HEK293 (cell line): ENCODE results near the gene FAM151A.

Experiments used
- CTCF ChIA-PET: fragments of 350-600 bp; formaldehyde crosslinking; extraction: SDS; loops from one replicate; lab custom pipeline; 2021; ENCODE audit warnings: antibody characterized with exemption; lab: Yijun Ruan, JAX
- POLR2A ChIA-PET: fragments of 300-600 bp; formaldehyde crosslinking; extraction: SDS; loops from one replicate; lab custom pipeline; 2020; ENCODE audit warnings: antibody characterized with exemption, inconsistent platforms; lab: Yijun Ruan, JAX
- H3K27ac ChIP-seq: fragments of 200-500 bp; sonication (Bioruptor generic); 2 replicates; pipeline ENCODE4 v1.5.1; 2014; ENCODE audit warnings: low read depth, low read length, control low read depth, inconsistent platforms; ENCODE audit errors: extremely low read depth
- H3K36me3 ChIP-seq, 2 experiments: fragments of 200-500 bp in 1 of 2; sonication (Bioruptor generic) in 1 of 2; 1 replicate in 1 of 2; 2 replicates in 1 of 2; pipeline ENCODE4 v1.5.1; 2014 to 2017; ENCODE audit warnings: inconsistent platforms in 2 of 2, low read length in 2 of 2; ENCODE audit not compliant: control insufficient read depth in 2 of 2, insufficient read depth in 1 of 2
- H3K4me1 ChIP-seq: fragments of 200-500 bp; sonication (Bioruptor generic); 2 replicates; pipeline ENCODE4 v1.5.1; 2014; ENCODE audit warnings: mild to moderate bottlenecking, low read length, inconsistent platforms; ENCODE audit not compliant: control insufficient read depth, insufficient read depth
- H3K4me3 ChIP-seq: 2 replicates; pipeline ENCODE4 v1.5.1; 2011; ENCODE audit warnings: low read depth, mild to moderate bottlenecking, control low read depth, low read length, moderate library complexity
- H3K9me3 ChIP-seq: fragments of 200-500 bp; sonication (Bioruptor generic); 2 replicates; pipeline ENCODE4 v1.5.1; 2014; ENCODE audit warnings: low read depth, low read length, inconsistent platforms; ENCODE audit not compliant: control insufficient read depth, insufficient read depth
- BCL11B ChIP-seq: fragments of 450-650 bp; formaldehyde crosslinking; IDR thresholded peaks from 2 replicates; pipeline ENCODE4 v1.5.1; 2016; ENCODE audit warnings: low read depth, missing biosample characterization, missing genetic modification characterization
- FEZF1 ChIP-seq: fragments of 450-650 bp; formaldehyde crosslinking; IDR thresholded peaks from 2 replicates; pipeline ENCODE4 v1.5.1; 2016; ENCODE audit warnings: missing biosample characterization, missing genetic modification characterization
- GLI4 ChIP-seq: fragments of 450-650 bp; formaldehyde crosslinking; IDR thresholded peaks from 2 replicates; pipeline ENCODE4 v1.5.1; 2016; ENCODE audit warnings: missing biosample characterization, missing genetic modification characterization
- HOXA7 ChIP-seq: sonication (generic); formaldehyde crosslinking; IDR thresholded peaks from 2 replicates; pipeline ENCODE4 v1.8.1; 2022; ENCODE audit warnings: missing genetic modification reagents, borderline replicate concordance
- OSR2 ChIP-seq: fragments of 450-650 bp; formaldehyde crosslinking; IDR thresholded peaks from 2 replicates; pipeline ENCODE4 v1.5.1; 2016; ENCODE audit warnings: missing biosample characterization, missing genetic modification characterization
- REST ChIP-seq: fragments of 450-650 bp; formaldehyde crosslinking; IDR thresholded peaks from 2 replicates; pipeline ENCODE4 v1.5.1; 2016; ENCODE audit warnings: missing biosample characterization, missing genetic modification characterization
- SP3 ChIP-seq: fragments of 450-650 bp; formaldehyde crosslinking; IDR thresholded peaks from 2 replicates; pipeline ENCODE4 v1.5.1; 2016; ENCODE audit warnings: missing biosample characterization, missing genetic modification characterization
- TSHZ1 ChIP-seq: fragments of 450-650 bp; formaldehyde crosslinking; IDR thresholded peaks from 2 replicates; pipeline ENCODE4 v1.5.1; 2016; ENCODE audit warnings: missing biosample characterization, missing genetic modification characterization, borderline replicate concordance
- WT1 ChIP-seq: fragments of 450-650 bp; formaldehyde crosslinking; IDR thresholded peaks from 2 replicates; pipeline ENCODE4 v1.5.1; 2016; ENCODE audit warnings: missing biosample characterization, missing genetic modification characterization
- YY1 ChIP-seq: fragments of 450-650 bp; formaldehyde crosslinking; IDR thresholded peaks from 2 replicates; pipeline ENCODE4 v1.5.1; 2018; ENCODE audit warnings: missing biosample characterization, missing genetic modification characterization
- ZIC2 ChIP-seq: fragments of 450-650 bp; formaldehyde crosslinking; IDR thresholded peaks from 2 replicates; pipeline ENCODE4 v1.5.1; 2016; ENCODE audit warnings: missing biosample characterization, missing genetic modification characterization
- ZNF112 ChIP-seq: fragments of 450-650 bp; formaldehyde crosslinking; IDR thresholded peaks from 2 replicates; pipeline ENCODE4 v1.5.0; 2017; ENCODE audit warnings: missing biosample characterization, missing genetic modification characterization
- ZNF175 ChIP-seq: fragments of 450-650 bp; formaldehyde crosslinking; IDR thresholded peaks from 2 replicates; pipeline ENCODE4 v1.5.1; 2016; ENCODE audit warnings: missing biosample characterization, missing genetic modification characterization
- ZNF184 ChIP-seq: fragments of 450-650 bp; IDR thresholded peaks from 2 replicates; pipeline ENCODE4 v1.5.1; 2018; ENCODE audit warnings: missing biosample characterization, mild to moderate bottlenecking, missing genetic modification characterization
- ZNF19 ChIP-seq: fragments of 450-650 bp; formaldehyde crosslinking; IDR thresholded peaks from 2 replicates; pipeline ENCODE4; 2016; ENCODE audit warnings: missing biosample characterization, missing genetic modification characterization, low read depth
- ZNF391 ChIP-seq: fragments of 450-650 bp; formaldehyde crosslinking; IDR thresholded peaks from 2 replicates; pipeline ENCODE4 v1.5.1; 2016; ENCODE audit warnings: low read depth, missing biosample characterization, missing genetic modification characterization, borderline replicate concordance
- ZNF48 ChIP-seq: fragments of 450-650 bp; formaldehyde crosslinking; IDR thresholded peaks from 2 replicates; pipeline ENCODE4 v1.5.1; 2016; ENCODE audit warnings: missing biosample characterization, missing genetic modification characterization
- ZNF521 ChIP-seq: fragments of 450-650 bp; formaldehyde crosslinking; IDR thresholded peaks from 2 replicates; pipeline ENCODE4 v1.5.1; 2017; ENCODE audit warnings: missing biosample characterization, mild to moderate bottlenecking, missing genetic modification characterization
- ZNF571 ChIP-seq: fragments of 450-650 bp; formaldehyde crosslinking; IDR thresholded peaks from 2 replicates; pipeline ENCODE4 v1.5.0; 2017; ENCODE audit warnings: missing biosample characterization, missing genetic modification characterization
- ZNF626 ChIP-seq: fragments of 450-650 bp; sonication (Bioruptor Pico); formaldehyde crosslinking; IDR thresholded peaks from 2 replicates; pipeline ENCODE4 v1.5.1; 2018; ENCODE audit warnings: missing biosample characterization, missing genetic modification characterization, inconsistent platforms
- ZNF747 ChIP-seq: fragments of 450-650 bp; formaldehyde crosslinking; IDR thresholded peaks from 2 replicates; pipeline ENCODE4 v1.5.1; 2016; ENCODE audit warnings: missing biosample characterization, missing genetic modification characterization
- ZNF843 ChIP-seq: fragments of 450-650 bp; formaldehyde crosslinking; IDR thresholded peaks from 2 replicates; pipeline ENCODE4 v1.5.1; 2016; ENCODE audit warnings: missing biosample characterization, missing genetic modification characterization
- ZSCAN23 ChIP-seq: fragments of 450-650 bp; formaldehyde crosslinking; IDR thresholded peaks from 2 replicates; pipeline ENCODE4 v1.5.1; 2016; ENCODE audit warnings: missing biosample characterization, missing genetic modification characterization
- TF ChIP-seq, protein P1 (sequence below): fragments of 450-650 bp; formaldehyde crosslinking; IDR thresholded peaks from 2 replicates; pipeline ENCODE4 v1.5.1; 2016; ENCODE audit warnings: missing biosample characterization, missing genetic modification characterization
- TF ChIP-seq, protein P2 (sequence below): fragments of 450-650 bp; formaldehyde crosslinking; IDR thresholded peaks from 2 replicates; pipeline ENCODE4 v1.5.1; 2016; ENCODE audit warnings: missing biosample characterization, missing genetic modification characterization

FAM151A gene

DNA sequence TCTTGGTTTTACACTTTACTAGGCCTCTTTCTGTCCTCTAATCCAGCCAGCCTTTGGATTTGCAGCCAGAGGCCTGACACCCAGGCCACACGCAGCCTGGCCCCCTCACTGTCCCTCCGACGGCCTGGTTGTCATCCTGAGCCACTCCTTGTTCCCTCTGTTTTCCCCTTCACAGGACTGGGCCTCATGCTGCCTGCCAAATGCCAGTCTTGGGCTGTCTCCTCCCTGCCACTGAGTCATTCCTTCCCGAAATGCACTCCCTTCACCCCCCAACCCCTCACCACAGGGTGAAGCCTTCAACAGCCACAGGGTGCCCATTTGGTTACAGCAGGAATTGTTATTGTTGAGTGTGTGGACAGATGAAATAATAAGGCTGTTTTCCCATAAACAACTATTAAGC lies 54.0 kb downstream of the FAM151A start:
- no peak overlapping the region for H3K4me3 ChIP-seq
- TF ChIP-seq HOXA7 (CRISPR knock-in tag) (no peak), FEZF1 (peak; percentile 23; the same call in 1 of the 2 replicates), ZNF175 (no peak), REST (no peak), WT1 (tag by site-specific recombination) (no peak), ZIC2 (tag by site-specific recombination) (peak; percentile 99), ZNF521 (no peak)
- TF ChIP-seq, protein P1, sequence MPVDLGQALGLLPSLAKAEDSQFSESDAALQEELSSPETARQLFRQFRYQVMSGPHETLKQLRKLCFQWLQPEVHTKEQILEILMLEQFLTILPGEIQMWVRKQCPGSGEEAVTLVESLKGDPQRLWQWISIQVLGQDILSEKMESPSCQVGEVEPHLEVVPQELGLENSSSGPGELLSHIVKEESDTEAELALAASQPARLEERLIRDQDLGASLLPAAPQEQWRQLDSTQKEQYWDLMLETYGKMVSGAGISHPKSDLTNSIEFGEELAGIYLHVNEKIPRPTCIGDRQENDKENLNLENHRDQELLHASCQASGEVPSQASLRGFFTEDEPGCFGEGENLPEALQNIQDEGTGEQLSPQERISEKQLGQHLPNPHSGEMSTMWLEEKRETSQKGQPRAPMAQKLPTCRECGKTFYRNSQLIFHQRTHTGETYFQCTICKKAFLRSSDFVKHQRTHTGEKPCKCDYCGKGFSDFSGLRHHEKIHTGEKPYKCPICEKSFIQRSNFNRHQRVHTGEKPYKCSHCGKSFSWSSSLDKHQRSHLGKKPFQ (tag by site-specific recombination), result no peak
- ChIA-PET POLR2A (no interaction called here), CTCF (interaction anchor here (0.6 kb wide), 1 partner anchor 406 kb away, joined by 3 read pairs; no protein-coding TSS in a partner anchor)
- no peaks in the 10 kb centered on the region for H3K36me3 ChIP-seq
- no peaks in the 10 kb centered on the region for H3K9me3 ChIP-seq
- no peak overlapping the region for H3K27ac ChIP-seq
- no peaks in the 10 kb centered on the region for H3K4me1 ChIP-seq

DNA sequence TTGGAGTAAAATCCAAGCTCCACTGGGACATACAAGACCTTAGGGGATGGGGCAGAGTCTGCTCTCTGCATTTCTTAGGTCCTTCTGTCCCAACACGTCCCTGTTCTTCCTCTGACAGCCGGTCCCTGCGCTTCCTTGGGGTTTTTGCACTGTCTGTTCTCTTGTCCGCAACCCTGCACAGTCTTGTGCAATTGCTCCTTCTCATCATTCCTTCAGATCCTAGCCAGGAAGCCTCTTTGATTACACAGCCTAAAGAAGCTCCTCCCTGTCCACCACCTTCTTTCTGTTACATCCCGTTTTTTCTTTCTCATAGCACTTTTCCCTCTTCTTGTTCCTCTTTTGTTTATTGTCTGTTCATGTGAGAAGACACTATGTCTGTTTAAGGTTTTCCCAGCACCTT lies 55.4 kb downstream of the FAM151A start:
- H3K9me3 ChIP-seq, result no peaks in the 10 kb centered on the region
- CTCF ChIA-PET, result no interaction called here
- no peaks in the 10 kb centered on the region for H3K36me3 ChIP-seq
- no peaks in the 10 kb centered on the region for H3K4me1 ChIP-seq
- POLR2A ChIA-PET, result no interaction called here
- no peak overlapping the region for H3K27ac ChIP-seq
- no peak overlapping the region for H3K4me3 ChIP-seq
- TF ChIP-seq ZNF843 (tag by site-specific recombination), result no peak
- no peak for TF ChIP-seq SP3 (tag by site-specific recombination)
- no peak for TF ChIP-seq ZSCAN23
- no peak for TF ChIP-seq ZNF19 (tag by site-specific recombination)
- TF ChIP-seq BCL11B, result no peak
- no peak for TF ChIP-seq ZNF112 (tag by site-specific recombination)
- no peak for TF ChIP-seq OSR2 (tag by site-specific recombination)
- no peak for TF ChIP-seq ZNF626
- TF ChIP-seq, protein P2, sequence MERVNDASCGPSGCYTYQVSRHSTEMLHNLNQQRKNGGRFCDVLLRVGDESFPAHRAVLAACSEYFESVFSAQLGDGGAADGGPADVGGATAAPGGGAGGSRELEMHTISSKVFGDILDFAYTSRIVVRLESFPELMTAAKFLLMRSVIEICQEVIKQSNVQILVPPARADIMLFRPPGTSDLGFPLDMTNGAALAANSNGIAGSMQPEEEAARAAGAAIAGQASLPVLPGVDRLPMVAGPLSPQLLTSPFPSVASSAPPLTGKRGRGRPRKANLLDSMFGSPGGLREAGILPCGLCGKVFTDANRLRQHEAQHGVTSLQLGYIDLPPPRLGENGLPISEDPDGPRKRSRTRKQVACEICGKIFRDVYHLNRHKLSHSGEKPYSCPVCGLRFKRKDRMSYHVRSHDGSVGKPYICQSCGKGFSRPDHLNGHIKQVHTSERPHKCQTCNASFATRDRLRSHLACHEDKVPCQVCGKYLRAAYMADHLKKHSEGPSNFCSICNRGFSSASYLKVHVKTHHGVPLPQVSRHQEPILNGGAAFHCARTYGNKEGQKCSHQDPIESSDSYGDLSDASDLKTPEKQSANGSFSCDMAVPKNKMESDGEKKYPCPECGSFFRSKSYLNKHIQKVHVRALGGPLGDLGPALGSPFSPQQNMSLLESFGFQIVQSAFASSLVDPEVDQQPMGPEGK (tag by site-specific recombination), result no peak
- no peak for TF ChIP-seq ZNF747 (tag by site-specific recombination)
- TF ChIP-seq YY1 (tag by site-specific recombination), result no peak
- TF ChIP-seq ZNF391 (tag by site-specific recombination), result no peak
- TF ChIP-seq ZNF184 (tag by site-specific recombination), result no peak
- TF ChIP-seq GLI4 (tag by site-specific recombination), result no peak
- no peak for TF ChIP-seq ZNF48 (tag by site-specific recombination)
- TF ChIP-seq TSHZ1 (tag by site-specific recombination), result no peak
- no peak for TF ChIP-seq ZNF571 (tag by site-specific recombination)
